BLaER1 (cell line): ENCODE results near the gene ATP5PD.

ENCODE experiments used
- H3K27ac ChIP-seq: shearing (Covaris generic); formaldehyde crosslinking; 2 replicates; pipeline ENCODE4 v1.8.1; 2022
- H3K27me3 ChIP-seq: shearing (Covaris generic); formaldehyde crosslinking; 2 replicates; pipeline ENCODE4 v1.8.1; 2022
- H3K36me3 ChIP-seq: shearing (Covaris generic); formaldehyde crosslinking; 2 replicates; pipeline ENCODE4 v1.8.1; 2022
- H3K4me1 ChIP-seq: shearing (Covaris generic); formaldehyde crosslinking; 2 replicates; pipeline ENCODE4 v1.8.1; 2022
- H3K4me2 ChIP-seq: shearing (Covaris generic); formaldehyde crosslinking; 2 replicates; pipeline ENCODE4 v1.8.1; 2022
- H3K4me3 ChIP-seq: shearing (Covaris generic); formaldehyde crosslinking; 2 replicates; pipeline ENCODE4 v1.8.1; 2022
- H3K9ac ChIP-seq: shearing (Covaris generic); formaldehyde crosslinking; 2 replicates; pipeline ENCODE4 v1.8.1; 2022
- H3K9me3 ChIP-seq: shearing (Covaris generic); formaldehyde crosslinking; 2 replicates; pipeline ENCODE4 v1.8.1; 2022
- H4K20me1 ChIP-seq: shearing (Covaris generic); formaldehyde crosslinking; 2 replicates; pipeline ENCODE4 v1.8.1; 2022
- Cebpa-rat ChIP-seq: shearing (Covaris generic); IDR thresholded peaks from 2 replicates; pipeline ENCODE4 v1.8.1; 2022

The ATP5PD gene

DNA sequence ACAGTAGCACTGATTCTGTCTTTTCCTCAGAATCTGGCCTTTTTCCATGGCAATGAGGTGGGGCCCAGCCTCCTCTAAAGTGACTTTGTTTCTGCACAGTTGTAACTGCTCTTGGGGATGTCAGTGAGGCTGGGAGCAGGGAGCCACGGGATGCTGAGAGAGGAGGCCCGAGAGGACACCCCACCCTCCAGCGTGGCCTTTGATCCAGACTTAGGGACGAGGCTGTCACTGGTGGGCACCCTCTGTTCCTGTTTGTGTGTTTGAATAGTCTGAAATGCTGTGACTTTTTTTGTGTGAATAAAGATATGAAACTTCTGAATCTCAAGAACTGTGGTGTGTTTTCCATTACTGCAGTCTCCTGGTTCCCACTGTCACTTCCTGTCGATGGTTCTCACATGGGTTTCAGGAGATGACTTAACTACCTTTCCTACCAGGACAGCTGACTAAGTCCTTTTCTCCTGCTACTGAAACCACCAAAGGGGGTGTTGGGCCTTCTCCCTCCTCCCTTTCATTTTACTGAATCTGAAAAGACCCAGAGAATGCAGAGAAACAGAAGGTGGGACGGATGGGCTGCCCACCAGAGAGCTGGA lies 18.9 kb upstream of the ATP5PD start:
- Histone ChIP-seq H3K4me1 (peaks cover 22% of the 10 kb centered on the region), H3K9ac (no peak overlapping the region), H3K9me3 (no peaks in the 10 kb centered on the region), H4K20me1 (no peaks in the 10 kb centered on the region), H3K36me3 (peaks cover 48% of the 10 kb centered on the region), H3K4me3 (no peak overlapping the region), H3K27me3 (no peaks in the 10 kb centered on the region), H3K27ac (no peak overlapping the region), H3K4me2 (no peak overlapping the region)
- TF ChIP-seq Cebpa-rat, result no peak

DNA sequence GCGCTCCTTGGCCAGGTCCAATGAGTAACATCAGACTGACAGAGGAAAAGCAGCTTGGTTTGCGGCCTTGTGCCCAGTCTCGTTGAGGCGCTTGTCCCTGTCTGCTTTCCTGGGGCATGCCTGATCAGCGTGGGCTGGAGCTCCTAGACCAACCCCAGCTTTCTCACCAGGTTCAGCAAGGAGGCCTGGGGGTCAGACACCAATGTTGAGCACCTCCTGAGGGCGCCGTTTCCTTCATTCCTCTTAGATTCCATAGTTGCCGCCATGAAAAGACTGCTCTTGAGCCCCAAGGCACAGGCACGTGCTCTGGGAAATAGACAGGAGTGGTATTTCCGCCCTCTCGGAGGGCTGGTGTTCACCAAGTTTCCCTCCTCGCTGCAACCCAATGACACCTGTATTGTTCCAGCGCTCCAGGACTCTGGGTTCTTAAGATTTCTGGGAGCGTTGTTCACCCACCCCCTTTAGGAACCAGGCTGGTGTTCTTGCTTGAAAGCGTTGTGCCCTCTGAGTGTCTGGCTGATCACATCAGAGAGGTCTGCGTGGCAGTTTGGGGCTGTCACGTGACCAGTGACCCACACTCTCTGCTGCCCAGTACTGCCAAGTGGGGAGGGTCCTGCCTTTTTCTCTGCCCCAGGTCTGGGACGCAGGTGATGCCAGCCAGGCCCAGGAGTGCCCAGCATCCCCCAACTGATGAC lies 18.2 kb upstream of the ATP5PD start:
- no peak overlapping the region for H3K4me3 ChIP-seq
- peaks cover 54% of the 10 kb centered on the region for H3K36me3 ChIP-seq
- H3K27me3 ChIP-seq, result no peaks in the 10 kb centered on the region
- H3K9me3 ChIP-seq, result no peaks in the 10 kb centered on the region
- TF ChIP-seq Cebpa-rat, result no peak
- H3K4me2 ChIP-seq, result no peak overlapping the region
- H3K4me1 ChIP-seq, result peaks cover 26% of the 10 kb centered on the region
- H3K9ac ChIP-seq, result no peak overlapping the region
- H3K27ac ChIP-seq, result no peak overlapping the region
- H4K20me1 ChIP-seq, result no peaks in the 10 kb centered on the region

DNA sequence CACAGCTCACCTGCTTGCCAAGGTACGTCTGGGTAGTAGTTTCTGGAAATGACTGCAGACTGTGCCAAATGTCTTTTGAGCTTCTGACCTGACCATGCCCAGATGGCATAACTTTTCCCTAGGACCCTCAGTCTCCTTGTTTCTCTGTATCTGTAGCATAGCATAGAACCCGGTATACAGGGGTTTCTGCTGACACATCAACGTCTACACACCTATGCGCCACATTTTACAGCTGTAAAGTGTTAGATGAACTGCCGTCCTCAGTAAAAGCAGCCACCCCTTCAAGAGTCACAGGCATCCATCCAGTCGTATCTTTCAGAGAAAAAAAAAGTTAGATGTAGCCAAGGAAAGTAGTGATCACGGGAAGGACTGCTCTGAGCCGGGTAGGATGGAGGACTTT lies 17.7 kb upstream of the ATP5PD start:
- Histone ChIP-seq H3K27ac (no peak overlapping the region), H3K4me2 (no peak overlapping the region), H3K9ac (no peak overlapping the region), H3K4me3 (no peak overlapping the region), H4K20me1 (no peaks in the 10 kb centered on the region), H3K27me3 (no peaks in the 10 kb centered on the region), H3K9me3 (no peaks in the 10 kb centered on the region), H3K36me3 (peaks cover 56% of the 10 kb centered on the region), H3K4me1 (peaks cover 32% of the 10 kb centered on the region)
- no peak for TF ChIP-seq Cebpa-rat

DNA sequence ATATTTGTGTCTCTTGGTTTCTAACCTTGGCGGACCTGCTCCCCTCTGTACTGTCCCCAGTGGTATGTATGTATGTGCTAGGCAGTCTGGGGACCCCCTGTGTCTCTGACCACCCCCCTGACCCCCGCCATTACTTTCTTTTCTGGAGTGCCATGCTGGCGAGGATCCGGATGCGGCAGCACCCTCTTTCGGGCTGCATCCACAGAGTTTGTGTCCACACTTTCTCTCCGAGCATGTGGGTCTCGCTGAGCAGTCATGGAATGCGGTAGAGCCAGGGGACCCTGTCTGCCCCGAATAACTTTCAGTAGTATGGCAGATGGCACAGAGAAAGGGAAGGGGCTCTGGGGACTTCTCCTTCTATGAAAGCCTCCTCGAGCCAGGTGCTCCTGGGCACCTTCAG lies 17.3 kb upstream of the ATP5PD start:
- Histone ChIP-seq H3K9ac (no peak overlapping the region), H3K4me1 (peaks cover 36% of the 10 kb centered on the region), H3K4me2 (no peak overlapping the region), H3K4me3 (no peak overlapping the region), H3K9me3 (no peaks in the 10 kb centered on the region), H3K36me3 (peaks cover 58% of the 10 kb centered on the region), H3K27ac (no peak overlapping the region), H4K20me1 (no peaks in the 10 kb centered on the region), H3K27me3 (no peaks in the 10 kb centered on the region)
- TF ChIP-seq Cebpa-rat, result no peak

DNA sequence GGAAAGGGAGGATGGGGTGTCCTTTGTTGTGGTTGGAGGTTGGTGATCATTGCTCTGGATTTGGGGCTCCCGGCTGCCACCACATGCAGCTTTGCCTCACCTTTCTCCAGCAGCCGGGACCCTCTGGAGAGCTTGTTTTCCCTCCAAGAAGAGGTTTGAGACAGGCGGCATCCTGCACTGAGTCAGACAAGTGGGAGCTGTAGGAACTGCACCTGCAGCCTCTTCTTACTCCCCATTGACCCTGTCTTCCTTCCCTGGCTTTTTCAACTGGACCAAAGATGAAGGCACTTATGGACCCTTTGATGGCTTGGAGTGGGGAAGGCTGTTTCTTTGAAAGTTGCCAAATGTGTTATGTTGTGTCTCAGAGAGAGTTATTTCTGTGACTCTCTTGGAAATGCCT lies 16.9 kb upstream of the ATP5PD start:
- Histone ChIP-seq H3K4me2 (no peak overlapping the region), H3K4me3 (no peak overlapping the region), H3K27ac (no peak overlapping the region), H3K4me1 (peaks cover 36% of the 10 kb centered on the region), H4K20me1 (no peaks in the 10 kb centered on the region), H3K36me3 (peaks cover 58% of the 10 kb centered on the region), H3K9ac (no peak overlapping the region), H3K27me3 (no peaks in the 10 kb centered on the region), H3K9me3 (no peaks in the 10 kb centered on the region)
- TF ChIP-seq Cebpa-rat, result no peak

DNA sequence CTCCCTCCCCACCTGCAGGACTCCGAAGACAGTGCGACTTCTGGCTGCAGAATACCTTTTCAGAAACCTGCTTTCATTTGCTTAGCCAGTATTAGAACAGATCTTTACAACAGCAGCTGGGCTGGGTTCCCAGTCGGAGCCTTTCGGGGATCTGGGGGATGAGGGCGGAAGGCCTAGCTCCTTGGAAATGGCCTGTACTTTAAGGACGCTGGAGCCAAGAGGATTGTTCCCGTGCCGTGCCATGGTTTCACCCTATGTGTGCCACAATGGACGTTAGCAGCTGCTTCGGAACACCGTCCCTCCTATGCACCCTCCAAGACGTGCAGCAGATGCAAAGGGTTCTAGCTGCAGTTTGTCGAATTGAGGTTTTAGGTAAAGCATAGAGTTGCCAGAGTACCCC lies 16.4 kb upstream of the ATP5PD start:
- no peaks in the 10 kb centered on the region for H3K9me3 ChIP-seq
- no peaks in the 10 kb centered on the region for H4K20me1 ChIP-seq
- H3K4me3 ChIP-seq, result no peak overlapping the region
- peaks cover 58% of the 10 kb centered on the region for H3K36me3 ChIP-seq
- H3K27me3 ChIP-seq, result no peaks in the 10 kb centered on the region
- H3K4me1 ChIP-seq, result peaks cover 35% of the 10 kb centered on the region
- TF ChIP-seq Cebpa-rat, result no peak
- H3K27ac ChIP-seq, result no peak overlapping the region
- no peak overlapping the region for H3K9ac ChIP-seq
- H3K4me2 ChIP-seq, result no peak overlapping the region

DNA sequence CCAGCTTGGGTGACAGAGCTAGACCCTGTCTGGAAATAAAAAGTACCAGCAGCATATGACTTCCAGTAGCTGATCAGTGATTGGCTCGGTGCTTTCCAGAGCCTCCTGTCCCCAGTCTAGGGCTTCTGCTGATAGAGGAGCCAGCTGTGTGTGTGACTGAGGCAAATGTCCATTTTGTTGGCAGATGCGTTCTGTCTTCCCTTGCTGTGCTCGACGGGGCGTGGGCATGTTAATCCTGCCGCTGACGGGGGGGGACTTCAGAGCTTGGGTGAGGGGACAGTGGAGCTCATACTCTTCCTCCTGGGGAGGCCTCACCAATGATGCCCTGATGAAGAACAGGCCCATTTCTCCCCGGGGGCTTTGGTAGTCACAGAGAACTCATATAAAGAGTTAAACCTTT lies 14.8 kb upstream of the ATP5PD start:
- Histone ChIP-seq H3K4me1 (peaks cover 23% of the 10 kb centered on the region), H3K27ac (no peak overlapping the region), H3K36me3 (peaks cover 73% of the 10 kb centered on the region), H3K4me3 (no peak overlapping the region), H3K9ac (0 out of 2 replicates have a peak overlapping the region, but pooled peaks have one; percentile 8), H3K9me3 (no peaks in the 10 kb centered on the region), H3K4me2 (no peak overlapping the region), H4K20me1 (no peaks in the 10 kb centered on the region), H3K27me3 (no peaks in the 10 kb centered on the region)
- TF ChIP-seq Cebpa-rat, result no peak

DNA sequence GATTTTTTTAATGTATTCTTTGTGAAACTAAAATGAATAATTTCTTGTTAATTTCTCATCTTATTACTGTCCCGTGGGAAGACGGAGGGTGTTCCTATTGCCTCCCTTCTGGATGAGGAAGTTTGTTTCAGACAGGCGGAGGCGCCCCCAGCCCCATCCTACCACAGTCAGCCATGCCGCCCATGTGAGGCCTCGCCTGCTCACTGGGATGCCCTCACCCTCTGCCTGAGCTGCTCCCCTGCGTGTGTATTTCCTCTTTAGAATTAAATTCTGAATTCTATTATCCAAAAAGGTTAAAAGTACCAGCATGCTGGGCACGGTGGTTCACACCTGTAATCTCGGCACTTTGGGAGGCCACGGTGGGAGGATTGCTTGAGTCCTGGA lies 14.3 kb upstream of the ATP5PD start:
- no peak for TF ChIP-seq Cebpa-rat
- Histone ChIP-seq H3K27me3 (no peaks in the 10 kb centered on the region), H3K4me2 (no peak overlapping the region), H3K4me1 (peaks cover 21% of the 10 kb centered on the region), H4K20me1 (no peaks in the 10 kb centered on the region), H3K36me3 (peaks cover 79% of the 10 kb centered on the region), H3K4me3 (no peak overlapping the region), H3K9ac (peak overlapping the region; percentile 8; the same call in 1 of the 2 replicates), H3K27ac (no peak overlapping the region), H3K9me3 (no peaks in the 10 kb centered on the region)

DNA sequence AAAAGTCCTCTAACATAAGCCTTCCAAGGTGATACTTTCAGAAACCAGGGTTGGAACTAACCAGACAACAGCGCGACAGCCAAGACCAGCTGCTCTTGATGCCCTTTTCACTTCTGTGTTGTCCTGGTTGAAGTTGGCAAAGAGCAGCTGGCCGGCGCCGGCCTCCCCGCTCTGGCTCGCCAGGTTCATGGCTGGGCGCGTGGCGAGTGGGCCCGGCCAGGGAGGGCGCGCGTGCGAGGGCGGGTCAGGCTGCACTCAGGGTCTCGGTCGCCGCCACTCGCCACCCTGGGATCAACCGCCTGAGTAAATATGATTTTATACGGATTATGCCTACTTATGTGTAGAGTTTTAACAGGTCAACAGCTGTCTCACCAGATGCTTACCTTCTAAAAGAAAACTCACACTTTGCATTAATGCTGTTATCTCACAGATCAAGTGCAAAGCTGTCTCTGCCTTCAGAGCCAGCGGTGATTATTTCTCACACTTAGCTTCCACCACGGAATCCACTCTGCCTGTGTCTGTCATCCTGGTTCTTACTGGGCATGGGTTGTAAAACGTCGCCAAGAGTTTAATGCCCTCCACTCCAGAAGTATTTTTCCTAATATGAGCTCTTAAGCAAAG lies 13.8 kb upstream of the ATP5PD start:
- Histone ChIP-seq H3K4me2 (0 out of 2 replicates have a peak overlapping the region, but pooled peaks have one; percentile 47), H3K9ac (peak overlapping the region; percentile 8; the same call in 1 of the 2 replicates), H3K27ac (peak overlapping the region; percentile 32; the same call in 1 of the 2 replicates), H3K27me3 (no peaks in the 10 kb centered on the region), H3K9me3 (no peaks in the 10 kb centered on the region), H4K20me1 (no peaks in the 10 kb centered on the region), H3K4me3 (no peak overlapping the region), H3K36me3 (peaks cover 84% of the 10 kb centered on the region), H3K4me1 (peaks cover 16% of the 10 kb centered on the region)
- TF ChIP-seq Cebpa-rat, result no peak
